OCI-LY7 (cell line): Measurements from ENCODE around the gene SRP68. TPM values are rescaled to one million over a fixed set of nuclear protein-coding genes. Genes with fewer than 3 reads are reported as not detected.
A peak's percentile ranks its signal among the peaks of the same experiment; 100 is the strongest.
"Not testable (repeated sequence)": the region's sequence is repeated elsewhere in the genome, so short reads cannot be mapped to it uniquely, and the experiment has no call there.

ENCODE experiments used
- BruUV-seq: library from RNA; stranded (reverse); fragments of 400-500 nt; replicated peaks from 2 replicates; lab custom pipeline; 2021; lab: Mats Ljungman, UMichigan
- CTCF ChIA-PET: fragments of 300-600 bp; sonication (Branson Sonifier 250); formaldehyde crosslinking; loops from one replicate; lab custom pipeline; 2022; ENCODE audit warnings: antibody characterized with exemption; ENCODE audit not compliant: unreplicated experiment; lab: Charles Lee
- POLR2A ChIA-PET: fragments of 300-600 bp; sonication (Branson Sonifier 250); formaldehyde crosslinking; loops from one replicate; lab custom pipeline; 2022; ENCODE audit warnings: antibody characterized with exemption; lab: Charles Lee
- DNase-seq: peaks from one replicate; pipeline ENCODE4 v3.0.0-alpha.2; 2015; ENCODE audit warnings: low spot score
- H2AFZ ChIP-seq: fragments of 200-600 bp; sonication (generic), shearing (Covaris generic); 2 replicates; pipeline ENCODE4 v1.6.1; 2014; ENCODE audit warnings: mild to moderate bottlenecking, antibody characterized with exemption, low read length, moderate library complexity
- H3K27ac ChIP-seq: fragments of 200-600 bp; sonication (generic); 2 replicates; pipeline ENCODE4 v1.5.1; 2014; ENCODE audit warnings: mixed run types, low read depth, mild to moderate bottlenecking, moderate library complexity, low read length, inconsistent platforms; ENCODE audit not compliant: poor library complexity, severe bottlenecking
- H3K36me3 ChIP-seq: fragments of 200-600 bp; sonication (generic); 2 replicates; pipeline ENCODE4 v1.6.1; 2014; ENCODE audit warnings: mild to moderate bottlenecking, antibody characterized with exemption, low read length, moderate library complexity, mixed read lengths; ENCODE audit not compliant: insufficient read depth
- H3K4me1 ChIP-seq: fragments of 200-600 bp; sonication (generic); 2 replicates; pipeline ENCODE4 v1.5.1; 2014; ENCODE audit warnings: mild to moderate bottlenecking, low read length; ENCODE audit not compliant: insufficient read depth, poor library complexity, severe bottlenecking
- H3K4me2 ChIP-seq: fragments of 200-600 bp; sonication (generic); 2 replicates; pipeline ENCODE4 v1.6.1; 2014; ENCODE audit warnings: mild to moderate bottlenecking, low read length
- H3K4me3 ChIP-seq: fragments of 200-600 bp; sonication (generic); 2 replicates; pipeline ENCODE4 v1.5.1; 2014; ENCODE audit warnings: mild to moderate bottlenecking, low read depth, low read length; ENCODE audit not compliant: poor library complexity, severe bottlenecking
- H3K79me2 ChIP-seq: fragments of 200-600 bp; sonication (generic); 2 replicates; pipeline ENCODE4 v1.6.1; 2016; ENCODE audit warnings: low read depth, mild to moderate bottlenecking, low read length, moderate library complexity, mixed read lengths; ENCODE audit not compliant: insufficient read depth
- H3K9me2 ChIP-seq: fragments of 200-600 bp; sonication (generic); 2 replicates; pipeline ENCODE4 v1.6.1; 2016; ENCODE audit warnings: mild to moderate bottlenecking, low read length, mixed read lengths; ENCODE audit not compliant: insufficient read depth
- H3K9me3 ChIP-seq: fragments of 200-600 bp; sonication (generic); 2 replicates; pipeline ENCODE4 v1.6.1; 2014; ENCODE audit warnings: mild to moderate bottlenecking, mixed run types, low read length, mixed read lengths
- H4K20me1 ChIP-seq: fragments of 200-600 bp; sonication (generic); 2 replicates; pipeline ENCODE4 v1.6.1; 2014; ENCODE audit warnings: mild to moderate bottlenecking, antibody characterized with exemption, low read length, moderate library complexity, mixed read lengths; ENCODE audit not compliant: insufficient read depth
- EZH2phosphoT487 ChIP-seq: fragments of 200-600 bp; sonication (generic); IDR thresholded peaks from 2 replicates; pipeline ENCODE4 v1.6.1; 2018; ENCODE audit warnings: low read depth, borderline replicate concordance, mild to moderate bottlenecking, mixed run types, antibody characterized with exemption, low read length, moderate library complexity, mixed read lengths
- intact Hi-C: fragments of 100-400 bp; cut with micrococcal nuclease; formaldehyde crosslinking; loops from one replicate; pipeline ENCODE4 v1.10.0; 2022; ENCODE audit not compliant: unreplicated experiment
- total RNA-seq, 2 experiments: library from RNA; depleted of rRNA in 1 of 2; stranded (reverse); fragments of >200 nt in 1 of 2; shearing (Covaris generic) in 1 of 2; gene quantifications; 2 replicates each; pipeline ENCODE4 v1.2.3, GENCODE V29; 2014 to 2022
- TF ChIP-seq, protein P1 (sequence below): fragments of 200-600 bp; sonication (generic); conservative IDR thresholded peaks from 2 replicates; pipeline ENCODE4 v1.5.1; 2014; ENCODE audit warnings: mild to moderate bottlenecking, antibody characterized with exemption, low read length, moderate library complexity, mixed read lengths

SRP68 gene
- total RNA-seq, 2 experiments from 2014 or later: 54.0 to 200 TPM

DNA sequence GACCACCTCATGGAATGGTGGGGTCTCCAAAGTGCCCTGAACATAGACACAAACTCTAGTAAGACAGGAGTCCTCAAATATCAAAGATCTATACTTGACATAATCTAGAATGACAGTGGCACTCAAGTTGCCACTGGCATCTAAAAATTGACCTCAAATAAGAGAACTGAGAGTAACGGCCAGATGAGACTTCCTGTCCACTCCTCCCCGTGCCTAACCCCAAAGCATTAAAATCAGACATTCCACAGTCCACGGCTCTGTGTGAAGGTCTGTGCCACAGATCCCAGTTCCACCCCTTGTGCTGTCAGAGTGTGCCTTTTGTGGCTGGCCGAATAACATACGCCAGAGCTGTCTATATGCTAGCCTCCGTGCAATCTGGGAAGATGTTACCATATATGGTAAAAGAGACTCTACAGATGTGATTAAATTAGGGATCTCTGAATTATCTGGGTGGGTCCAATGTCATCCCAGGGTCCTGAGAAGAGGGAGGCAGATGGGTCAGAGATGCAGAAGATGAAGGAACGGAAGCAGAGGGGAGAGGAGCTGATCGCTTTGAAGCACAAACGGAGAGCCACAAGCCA, 24.2 kb downstream of the SRP68 start:
- Histone ChIP-seq H3K4me1 (peaks cover 36% of the 10 kb centered on the region), H3K9me2 (no peaks in the 10 kb centered on the region), H3K27ac (peak overlapping the region; percentile 73), H3K9me3 (no peaks in the 10 kb centered on the region), H2AFZ (no peak overlapping the region; the same call in 1 of the 2 replicates), H4K20me1 (no peaks in the 10 kb centered on the region), H3K4me2 (peak overlapping the region; percentile 72), H3K36me3 (peaks cover 95% of the 10 kb centered on the region), H3K4me3 (peak overlapping the region; percentile 39), H3K79me2 (peaks cover 3% of the 10 kb centered on the region; the same call in 1 of the 2 replicates)
- CTCF ChIA-PET: no interaction called here
- DNase-seq: peak; percentile 71
- BruUV-seq: no TSS peak
- intact Hi-C loops: loop anchor here (2.0 kb wide), 1 partner anchor 33 kb away; no protein-coding TSS in a partner anchor
- TF ChIP-seq EZH2phosphoT487: no peak
- TF ChIP-seq, protein P1, sequence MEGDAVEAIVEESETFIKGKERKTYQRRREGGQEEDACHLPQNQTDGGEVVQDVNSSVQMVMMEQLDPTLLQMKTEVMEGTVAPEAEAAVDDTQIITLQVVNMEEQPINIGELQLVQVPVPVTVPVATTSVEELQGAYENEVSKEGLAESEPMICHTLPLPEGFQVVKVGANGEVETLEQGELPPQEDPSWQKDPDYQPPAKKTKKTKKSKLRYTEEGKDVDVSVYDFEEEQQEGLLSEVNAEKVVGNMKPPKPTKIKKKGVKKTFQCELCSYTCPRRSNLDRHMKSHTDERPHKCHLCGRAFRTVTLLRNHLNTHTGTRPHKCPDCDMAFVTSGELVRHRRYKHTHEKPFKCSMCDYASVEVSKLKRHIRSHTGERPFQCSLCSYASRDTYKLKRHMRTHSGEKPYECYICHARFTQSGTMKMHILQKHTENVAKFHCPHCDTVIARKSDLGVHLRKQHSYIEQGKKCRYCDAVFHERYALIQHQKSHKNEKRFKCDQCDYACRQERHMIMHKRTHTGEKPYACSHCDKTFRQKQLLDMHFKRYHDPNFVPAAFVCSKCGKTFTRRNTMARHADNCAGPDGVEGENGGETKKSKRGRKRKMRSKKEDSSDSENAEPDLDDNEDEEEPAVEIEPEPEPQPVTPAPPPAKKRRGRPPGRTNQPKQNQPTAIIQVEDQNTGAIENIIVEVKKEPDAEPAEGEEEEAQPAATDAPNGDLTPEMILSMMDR: no peak
- POLR2A ChIA-PET: interaction anchor here (0.6 to 3.0 kb wide), 6 partner anchors 9 to 56 kb away, joined by 3 to 9 read pairs (median 4); no protein-coding TSS in a partner anchor

DNA sequence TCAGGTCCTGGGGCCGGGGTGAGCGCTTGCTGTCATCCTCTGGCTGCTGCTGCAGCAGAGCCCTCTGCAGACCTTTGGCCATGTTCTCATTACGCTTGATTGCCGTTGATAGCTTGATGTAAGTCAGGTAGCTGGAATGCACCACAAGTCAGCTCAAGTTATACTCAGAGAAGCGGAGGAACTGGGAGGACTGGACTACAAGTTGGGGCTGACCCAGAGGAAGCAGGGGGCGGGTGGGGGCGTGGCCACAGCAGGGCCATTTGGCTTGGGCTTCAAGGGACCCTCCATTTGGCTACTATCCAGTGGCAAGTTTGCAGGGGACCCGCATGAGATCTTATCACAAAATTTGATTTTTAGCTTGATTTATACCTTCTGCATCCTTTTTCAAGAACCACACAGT, 26.3 kb downstream of the SRP68 start:
- DNase-seq: no peak
- Histone ChIP-seq H3K4me1 (peaks cover 36% of the 10 kb centered on the region), H3K36me3 (peaks cover 98% of the 10 kb centered on the region), H3K79me2 (peaks cover 3% of the 10 kb centered on the region; the same call in 1 of the 2 replicates), H2AFZ (no peak overlapping the region), H3K4me2 (no peak overlapping the region), H3K27ac (no peak overlapping the region), H3K4me3 (no peak overlapping the region), H3K9me3 (no peaks in the 10 kb centered on the region), H4K20me1 (no peaks in the 10 kb centered on the region), H3K9me2 (no peaks in the 10 kb centered on the region)
- CTCF ChIA-PET: interaction anchor here (0.6 to 1.9 kb wide), 2 partner anchors 13 to 310 kb away, joined by 3 to 8 read pairs; no protein-coding TSS in a partner anchor
- TF ChIP-seq, protein P1: no peak
- TF ChIP-seq EZH2phosphoT487: no peak
- intact Hi-C loops: no loop called here
- POLR2A ChIA-PET: interaction anchor here (0.6 to 1.5 kb wide), 5 partner anchors 13 to 531 kb away, joined by 3 to 9 read pairs (median 3); partner anchors contain the start of gene FOXJ1
- BruUV-seq: no TSS peak

DNA sequence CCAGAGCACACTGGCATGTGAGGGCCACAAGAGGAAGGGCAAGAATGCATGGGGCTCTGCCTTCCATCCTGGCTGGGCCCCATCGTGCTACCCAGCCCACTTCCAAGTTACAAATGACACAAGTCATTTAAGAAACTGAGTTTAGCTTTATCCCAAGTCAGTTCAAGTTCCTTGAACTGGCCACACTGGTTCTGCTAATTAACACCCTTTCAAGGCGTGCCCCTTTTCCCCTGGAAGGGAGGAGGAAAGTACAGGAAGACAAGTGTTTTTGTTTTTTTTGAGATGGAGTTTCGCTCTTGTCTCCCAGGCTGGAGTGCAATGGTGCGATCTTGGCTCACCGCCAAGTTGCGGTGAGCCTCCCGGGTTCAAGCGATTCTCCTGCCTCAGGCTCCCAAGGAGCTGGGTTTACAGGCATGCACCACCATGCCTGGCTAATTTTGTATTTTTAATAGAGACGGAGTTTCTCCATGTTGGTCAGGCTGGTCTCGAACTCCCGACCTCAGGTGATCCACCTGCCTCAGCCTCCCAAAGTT, 27.8 kb downstream of the SRP68 start:
- intact Hi-C loops, H3K79me2 ChIP-seq, H4K20me1 ChIP-seq, H3K27ac ChIP-seq, H2AFZ ChIP-seq, POLR2A ChIA-PET, CTCF ChIA-PET, H3K4me2 ChIP-seq, H3K4me3 ChIP-seq, H3K9me3 ChIP-seq, DNase-seq, BruUV-seq, H3K9me2 ChIP-seq: not testable (repeated sequence)
- peaks cover 28% of the 10 kb centered on the region for H3K4me1 ChIP-seq
- peaks cover 98% of the 10 kb centered on the region for H3K36me3 ChIP-seq

DNA sequence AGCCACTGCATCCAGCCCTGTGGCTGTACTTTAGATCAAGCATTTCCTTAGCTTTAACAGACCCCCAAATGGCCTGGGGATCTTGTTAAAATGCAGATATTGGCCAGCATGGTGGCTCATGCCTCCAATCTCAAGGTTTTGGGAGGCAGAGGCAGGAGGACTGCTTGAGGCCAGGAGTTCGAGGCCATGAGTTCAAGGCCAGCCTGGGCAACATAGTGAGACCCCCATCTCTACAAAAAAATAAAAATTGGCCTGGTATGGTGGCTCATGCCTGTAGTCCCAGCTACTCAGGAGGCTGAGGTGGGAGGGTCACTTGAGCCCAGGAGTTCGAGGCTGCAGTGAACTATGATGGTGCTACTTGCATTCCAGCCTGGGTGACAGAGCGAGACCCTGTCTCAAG, 29.4 kb downstream of the SRP68 start:
- H2AFZ ChIP-seq, DNase-seq, intact Hi-C loops, H3K9me2 ChIP-seq, H3K9me3 ChIP-seq, CTCF ChIA-PET, POLR2A ChIA-PET, BruUV-seq, H3K4me2 ChIP-seq, H3K79me2 ChIP-seq, H4K20me1 ChIP-seq, H3K4me3 ChIP-seq, H3K27ac ChIP-seq: not testable (repeated sequence)
- Histone ChIP-seq H3K36me3 (peaks cover 98% of the 10 kb centered on the region), H3K4me1 (peaks cover 11% of the 10 kb centered on the region)
